GM21526 (cell line): ENCODE results near the gene ILDR1.
"Not testable (repeated sequence)": the region's sequence is repeated elsewhere in the genome, so short reads cannot be mapped to it uniquely, and the experiment has no call there.

Source experiments
- ATAC-seq: cut with Tn5 transposase; IDR thresholded peaks from one replicate; pipeline ENCODE4 v1.9.1; 2021; ENCODE audit warnings: moderate library complexity; ENCODE audit not compliant: unreplicated experiment, low FRiP score

The ILDR1 gene

GRCh38 chr3:122021811-122022401, at the start of gene ILDR1:
Gene ILDR1, minus strand, starts transcription at chr3:122022247. Its CDS starts 170 bp downstream, at chr3:122022077.
- no peak for ATAC-seq

- ATAC-seq = peak; percentile 23
Measured at GRCh38 chr3:122067588-122068240, 45.7 kb upstream of the ILDR1 start.

GRCh38 chr3:122067214-122067550, 45.1 kb upstream of the ILDR1 start:
- ATAC-seq = peak; percentile 46

- ATAC-seq = no peak
Measured at GRCh38 chr3:122066331-122067213, 44.5 kb upstream of the ILDR1 start.

GRCh38 chr3:122064326-122064725, 42.3 kb upstream of the ILDR1 start:
- no peak for ATAC-seq

- ATAC-seq = no peak
Measured at GRCh38 chr3:122063908-122064307, 41.9 kb upstream of the ILDR1 start.

- no peak for ATAC-seq
Measured at GRCh38 chr3:122060040-122060698, 38.1 kb upstream of the ILDR1 start.

GRCh38 chr3:122058294-122058693, 36.2 kb upstream of the ILDR1 start:
- ATAC-seq = no peak

- no peak for ATAC-seq
Measured at GRCh38 chr3:122057671-122058070, 35.6 kb upstream of the ILDR1 start.

- ATAC-seq = peak; percentile 94
Measured at GRCh38 chr3:122055215-122055614, 33.2 kb upstream of the ILDR1 start, which contains the start of gene CD86. Gene CD86, plus strand, starts transcription at chr3:122055362. Its CDS starts 128 bp downstream, at chr3:122055490.

- ATAC-seq = no peak
Measured at GRCh38 chr3:122052968-122053367, 30.9 kb upstream of the ILDR1 start.

- not testable (repeated sequence) for ATAC-seq
Measured at GRCh38 chr3:122047773-122048172, 25.7 kb upstream of the ILDR1 start.

GRCh38 chr3:122047296-122047695, 25.2 kb upstream of the ILDR1 start:
- ATAC-seq = not testable (repeated sequence)

- ATAC-seq = no peak
Measured at GRCh38 chr3:122033023-122033422, 11.0 kb upstream of the ILDR1 start.

- ATAC-seq = no peak
Measured at GRCh38 chr3:122032531-122032930, 10.5 kb upstream of the ILDR1 start.

GRCh38 chr3:122031123-122031468, 9.0 kb upstream of the ILDR1 start:
- ATAC-seq = peak; percentile 38

GRCh38 chr3:122030381-122031122, 8.5 kb upstream of the ILDR1 start:
- peak; percentile 44 for ATAC-seq

GRCh38 chr3:122025296-122025695, 3.2 kb upstream of the ILDR1 start:
- ATAC-seq = peak; percentile 85

GRCh38 chr3:122024800-122025199, 2.8 kb upstream of the ILDR1 start:
- no peak for ATAC-seq

- ATAC-seq = no peak
Measured at GRCh38 chr3:122023335-122023910, 1.4 kb upstream of the ILDR1 start.
